ENCODE measurements around the gene TNFRSF4. TPM values are rescaled to one million over a fixed set of nuclear protein-coding genes. Genes with fewer than 3 reads are reported as not detected.

The TNFRSF4 gene
- total RNA-seq, 2 donors from 2014 or later, result 1.2 to 2.3 TPM

- peaks cover 6% of the 10 kb centered on the region for H3K4me1 ChIP-seq
- no peak for TF ChIP-seq CTCF (IDR thresholded peaks at IDR 0.05)
- H3K4me3 ChIP-seq, result no peak overlapping the region
- no peak for DNase-seq
- intact Hi-C loops (cut with DNase I), result no loop called here
- H3K27me3 ChIP-seq, result no peaks in the 10 kb centered on the region
- H3K36me3 ChIP-seq, result peaks cover 31% of the 10 kb centered on the region
- no peak overlapping the region for H3K9ac ChIP-seq (ENCODE audit: low read depth in 2 of 2, low read length in 2 of 2)
- H3K27ac ChIP-seq, result no peak overlapping the region
- no peaks in the 10 kb centered on the region for H3K9me3 ChIP-seq
Observed at GRCh38 chr1:1218524-1219200, 4.7 kb upstream of the TNFRSF4 start.

GRCh38 chr1:1217621-1218523, 3.9 kb upstream of the TNFRSF4 start:
- Histone ChIP-seq H3K27me3 (no peaks in the 10 kb centered on the region), H3K27ac (no peak overlapping the region), H3K9me3 (no peaks in the 10 kb centered on the region), H3K4me3 (no peak overlapping the region), H3K4me1 (peaks cover 6% of the 10 kb centered on the region), H3K36me3 (peaks cover 31% of the 10 kb centered on the region), H3K9ac (ENCODE audit: low read depth in 2 of 2, low read length in 2 of 2) (no peak overlapping the region)
- intact Hi-C loops (cut with DNase I), result no loop called here
- DNase-seq, result no peak
- TF ChIP-seq CTCF (IDR thresholded peaks at IDR 0.05), result no peak

DNA sequence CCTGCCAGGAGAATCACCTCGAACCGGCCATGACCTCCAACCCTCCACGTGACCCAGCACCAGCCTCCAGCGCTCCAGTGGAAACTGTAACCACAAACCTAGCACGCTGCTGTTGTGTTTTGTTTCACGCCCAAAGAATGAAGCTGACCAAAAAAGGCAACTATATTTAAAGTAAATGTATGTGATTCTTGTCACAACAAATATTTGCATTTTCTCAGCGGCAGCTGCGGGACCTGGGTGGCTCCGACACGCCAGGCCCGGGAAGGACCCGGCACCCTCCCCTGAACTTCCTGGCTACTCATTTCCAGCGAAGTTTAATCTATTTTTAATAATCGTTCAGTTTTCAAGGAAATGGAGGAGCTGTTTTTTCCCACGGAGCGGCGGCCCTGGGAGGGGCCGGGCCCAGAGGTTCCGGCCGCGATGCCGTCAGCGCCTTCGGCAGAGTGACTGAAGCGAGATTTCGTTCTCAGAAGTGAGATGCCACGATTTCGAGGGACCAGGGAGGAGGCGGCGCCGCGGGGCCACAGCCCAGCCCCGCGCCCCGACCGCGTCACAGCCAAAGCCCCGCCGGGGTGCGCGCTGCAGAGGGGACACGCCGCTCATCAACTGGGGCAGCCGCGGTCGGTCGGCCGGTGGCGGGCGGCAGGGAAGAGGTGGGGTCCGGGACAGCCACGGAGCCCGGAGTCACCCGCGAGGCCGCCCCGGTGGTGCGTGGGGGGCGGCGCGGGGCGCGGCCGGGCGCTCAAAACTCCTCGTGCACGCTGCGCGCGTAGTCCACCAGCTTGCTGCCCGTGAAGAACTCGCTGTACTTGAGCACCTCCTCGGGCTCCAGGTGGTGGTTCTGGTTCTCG, 3.0 kb upstream of the TNFRSF4 start:
- no peak for TF ChIP-seq CTCF (IDR thresholded peaks at IDR 0.05)

GRCh38 chr1:1215881-1216605, 2.1 kb upstream of the TNFRSF4 start:
- H3K27ac ChIP-seq, result no peak overlapping the region
- intact Hi-C loops (cut with DNase I), result no loop called here
- TF ChIP-seq CTCF (IDR thresholded peaks at IDR 0.05), result no peak
- no peaks in the 10 kb centered on the region for H3K9me3 ChIP-seq
- H3K27me3 ChIP-seq, result no peaks in the 10 kb centered on the region
- H3K9ac ChIP-seq (ENCODE audit: low read depth in 2 of 2, low read length in 2 of 2), result no peak overlapping the region
- no peak for DNase-seq
- H3K4me3 ChIP-seq, result no peak overlapping the region
- H3K36me3 ChIP-seq, result peaks cover 22% of the 10 kb centered on the region
- no peaks in the 10 kb centered on the region for H3K4me1 ChIP-seq

More for the DNA sequence above, 3.0 kb upstream of the TNFRSF4 start:
- Histone ChIP-seq H3K36me3 (peaks cover 31% of the 10 kb centered on the region), H3K9ac (ENCODE audit: low read depth in 2 of 2, low read length in 2 of 2) (no peak overlapping the region), H3K9me3 (no peaks in the 10 kb centered on the region), H3K27ac (no peak overlapping the region), H3K4me3 (no peak overlapping the region), H3K27me3 (no peaks in the 10 kb centered on the region), H3K4me1 (peaks cover under 1% of the 10 kb centered on the region)
- no peak for DNase-seq
- intact Hi-C loops (cut with DNase I), result no loop called here

Measured in colonic mucosa (tissue), 4 donors.